Ovary (tissue), 9 donors: ENCODE results near the gene CMTM4. TPM values are rescaled to one million over a fixed set of nuclear protein-coding genes. Genes with fewer than 3 reads are reported as not detected.

Source experiments
- DNase-seq, 5 donors: peaks; one replicate each; pipeline ENCODE4 v3.0.0-alpha.2; 2019 to 2020
- H3K27ac ChIP-seq, 2 donors: fragments of 200-600 bp; one replicate each; pipeline versions ENCODE4 v1.5.1 to v1.8.0; 2019 to 2022
- H3K27me3 ChIP-seq: fragments of 200-600 bp; one replicate; pipeline ENCODE4 v1.8.0; 2022
- H3K36me3 ChIP-seq: fragments of 200-600 bp; sonication (generic); one replicate; pipeline ENCODE4 v1.5.1; 2019
- H3K4me1 ChIP-seq: one replicate; pipeline ENCODE4 v1.8.1; 2013; ENCODE audit warnings: mild to moderate bottlenecking, moderate library complexity; ENCODE audit not compliant: insufficient read depth
- H3K4me3 ChIP-seq: fragments of 200-600 bp; sonication (generic); one replicate; pipeline ENCODE4 v1.5.1; 2017
- H3K9me3 ChIP-seq, 2 donors: fragments of 200-600 bp in 1 of 2; sonication (generic) in 1 of 2; one replicate each; pipeline versions ENCODE4 v1.5.1 to v1.8.1; 2013 to 2019; ENCODE audit warnings: mild to moderate bottlenecking in 1 of 2, moderate library complexity in 1 of 2
- EP300 ChIP-seq: sonication (generic); formaldehyde crosslinking; IDR thresholded peaks from one replicate; pipeline ENCODE4 v1.6.1; 2017; ENCODE audit warnings: antibody characterized with exemption
- POLR2A ChIP-seq: fragments of 450-650 bp; IDR thresholded peaks from one replicate; pipeline ENCODE4 v1.6.1; 2017; ENCODE audit warnings: antibody characterized with exemption, mild to moderate bottlenecking, moderate library complexity
- WGBS, 3 donors: extraction: QIAGEN DNeasy Blood & Tissue Kit in 1 of 3; methylation state at CpG; one replicate each; pipeline versions ENCODE4 v1.1.5 to v1.1.7; 2013 to 2017; 5-methylcytosine and 5-hydroxymethylcytosine counted together
- intact Hi-C, 4 donors: fragments of 100-400 bp; cut with DNase I; formaldehyde crosslinking; loops; one replicate each; pipeline versions ENCODE4 v1.11.0 to v1.15.1; 2022 to 2023
- polyA plus RNA-seq, 2 donors: library from polyadenylated mRNA; stranded (reverse); fragments of 200-250 nt in 1 of 2; fragments of 350-450 nt in 1 of 2; fragmentation: Illumina TruSeq in 1 of 2; extraction: RNeasy Lipid Tissue Mini Kit (QIAGEN cat#74804) in 1 of 2; gene quantifications; one replicate each; pipeline ENCODE4 v1.2.3, GENCODE V29; 2013 to 2014
- total RNA-seq, 7 donors: library from RNA; depleted of rRNA in 2 of 7; stranded (reverse); fragments of >200 nt in 2 of 7; fragmentation: NEBNext Ultra II Directional in 3 of 7; extraction: Animal tissue kit (Norgen Biotek cat#: 25700) in 3 of 7; gene quantifications; one replicate each; pipeline versions ENCODE4 v1.1.0 to v1.2.4, GENCODE V29; 2016 to 2023
- TF ChIP-seq, protein P1 (sequence below), 3 donors: fragments of 450-650 bp in 2 of 3; fragments of 200-600 bp in 1 of 3; IDR thresholded peaks; one replicate each; pipeline versions ENCODE4 v1.5.1 to v1.8.0; 2016 to 2022; ENCODE audit warnings: antibody characterized with exemption in 3 of 3, mild to moderate bottlenecking in 1 of 3
- donor health status: DM: no; HTN: no; CAD: no; lungs with moderate emphysema.
- donor health status: DM: no; HTN: no; CAD: no.
- donor health status: Bipolar disorder and iron deficiency.
- donor health status: DM: yes; HTN: yes; CAD: no.
- donor health status: DM: no; HTN: no; CAD: no.
- donor health status: DM: yes; HTN: yes; CAD: no.

Gene CMTM4
- total and polyA plus RNA-seq, 9 donors = 5.4 to 47.1 (median 13.1) TPM

DNA sequence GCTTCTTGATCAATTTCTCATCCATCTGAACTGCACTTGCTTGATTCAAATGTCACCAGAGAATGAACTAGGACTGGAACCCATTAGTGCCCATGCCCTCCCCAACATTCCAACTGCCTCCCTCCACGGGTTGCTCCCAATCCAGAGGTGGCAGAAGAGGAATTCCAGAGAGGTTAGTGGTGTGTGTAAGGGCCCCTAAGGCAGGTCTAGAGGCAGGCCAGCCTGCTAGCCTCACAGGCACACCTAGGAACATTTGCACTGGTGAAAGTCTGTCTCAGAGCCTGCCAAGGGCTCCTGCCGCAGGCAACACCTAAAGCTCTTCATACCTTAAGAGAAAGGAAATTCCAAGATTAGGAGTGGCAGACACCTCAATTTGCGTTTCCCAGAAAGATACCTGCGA is 21.2 kb upstream of the CMTM4 start:
- Histone ChIP-seq H3K36me3 (no peaks in the 10 kb centered on the region), H3K27me3 (no peaks in the 10 kb centered on the region), H3K4me1 (peaks cover 3% of the 10 kb centered on the region), H3K9me3 (no peaks in the 10 kb centered on the region), H3K27ac (no peak overlapping the region), H3K4me3 (no peak overlapping the region)
- 73 to 83% (median 75%) methylated on average over 4 of the region's 4 CpGs for WGBS, 3 donors
- no peak for DNase-seq
- TF ChIP-seq POLR2A (no peak), EP300 (no peak)
- TF ChIP-seq, protein P1, sequence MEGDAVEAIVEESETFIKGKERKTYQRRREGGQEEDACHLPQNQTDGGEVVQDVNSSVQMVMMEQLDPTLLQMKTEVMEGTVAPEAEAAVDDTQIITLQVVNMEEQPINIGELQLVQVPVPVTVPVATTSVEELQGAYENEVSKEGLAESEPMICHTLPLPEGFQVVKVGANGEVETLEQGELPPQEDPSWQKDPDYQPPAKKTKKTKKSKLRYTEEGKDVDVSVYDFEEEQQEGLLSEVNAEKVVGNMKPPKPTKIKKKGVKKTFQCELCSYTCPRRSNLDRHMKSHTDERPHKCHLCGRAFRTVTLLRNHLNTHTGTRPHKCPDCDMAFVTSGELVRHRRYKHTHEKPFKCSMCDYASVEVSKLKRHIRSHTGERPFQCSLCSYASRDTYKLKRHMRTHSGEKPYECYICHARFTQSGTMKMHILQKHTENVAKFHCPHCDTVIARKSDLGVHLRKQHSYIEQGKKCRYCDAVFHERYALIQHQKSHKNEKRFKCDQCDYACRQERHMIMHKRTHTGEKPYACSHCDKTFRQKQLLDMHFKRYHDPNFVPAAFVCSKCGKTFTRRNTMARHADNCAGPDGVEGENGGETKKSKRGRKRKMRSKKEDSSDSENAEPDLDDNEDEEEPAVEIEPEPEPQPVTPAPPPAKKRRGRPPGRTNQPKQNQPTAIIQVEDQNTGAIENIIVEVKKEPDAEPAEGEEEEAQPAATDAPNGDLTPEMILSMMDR (IDR thresholded peaks at IDR 0.05) = no peak
- intact Hi-C loops = no loop called here

DNA sequence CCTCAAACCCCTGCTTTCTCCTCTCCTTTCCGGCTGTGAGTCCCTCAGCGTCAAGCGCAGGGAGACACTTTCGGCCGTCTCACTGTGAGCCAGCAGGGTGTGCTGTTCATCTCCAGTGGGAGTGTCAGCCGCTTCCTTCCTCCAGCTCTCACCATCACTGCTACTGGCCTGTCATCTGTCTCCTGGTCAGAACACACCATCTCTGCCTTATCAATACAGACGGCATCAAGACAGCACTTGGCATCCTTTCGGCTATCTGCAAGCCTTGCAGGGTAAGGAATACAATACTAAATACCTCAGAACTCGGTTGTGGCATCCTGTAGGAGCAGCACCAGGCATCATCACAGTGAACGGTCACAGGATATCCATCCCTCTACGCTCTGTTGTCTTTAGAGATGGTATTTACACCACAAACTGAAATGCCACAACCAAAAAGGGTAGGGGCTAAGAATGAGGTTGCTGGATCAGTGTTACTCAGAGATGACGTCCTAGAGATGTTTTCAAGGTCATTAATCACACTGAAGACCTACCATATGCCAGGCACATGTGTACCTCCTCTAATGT is 20.7 kb upstream of the CMTM4 start:
- peaks cover 3% of the 10 kb centered on the region for H3K4me1 ChIP-seq
- no peak overlapping the region for H3K4me3 ChIP-seq
- 28 to 32% (median 30%) methylated on average over 12 of the region's 12 CpGs for WGBS, 3 donors
- H3K27ac ChIP-seq = no peak overlapping the region
- H3K27me3 ChIP-seq = no peaks in the 10 kb centered on the region
- DNase-seq = peak in 4 of 5 donors; percentile 30 to 49 (median 36)
- intact Hi-C loops = no loop called here
- no peak for TF ChIP-seq POLR2A
- TF ChIP-seq EP300 = no peak
- TF ChIP-seq, protein P1 (IDR thresholded peaks at IDR 0.05) = peak in 1 of 3 donors; percentile 17
- H3K9me3 ChIP-seq = no peaks in the 10 kb centered on the region
- H3K36me3 ChIP-seq = no peaks in the 10 kb centered on the region

DNA sequence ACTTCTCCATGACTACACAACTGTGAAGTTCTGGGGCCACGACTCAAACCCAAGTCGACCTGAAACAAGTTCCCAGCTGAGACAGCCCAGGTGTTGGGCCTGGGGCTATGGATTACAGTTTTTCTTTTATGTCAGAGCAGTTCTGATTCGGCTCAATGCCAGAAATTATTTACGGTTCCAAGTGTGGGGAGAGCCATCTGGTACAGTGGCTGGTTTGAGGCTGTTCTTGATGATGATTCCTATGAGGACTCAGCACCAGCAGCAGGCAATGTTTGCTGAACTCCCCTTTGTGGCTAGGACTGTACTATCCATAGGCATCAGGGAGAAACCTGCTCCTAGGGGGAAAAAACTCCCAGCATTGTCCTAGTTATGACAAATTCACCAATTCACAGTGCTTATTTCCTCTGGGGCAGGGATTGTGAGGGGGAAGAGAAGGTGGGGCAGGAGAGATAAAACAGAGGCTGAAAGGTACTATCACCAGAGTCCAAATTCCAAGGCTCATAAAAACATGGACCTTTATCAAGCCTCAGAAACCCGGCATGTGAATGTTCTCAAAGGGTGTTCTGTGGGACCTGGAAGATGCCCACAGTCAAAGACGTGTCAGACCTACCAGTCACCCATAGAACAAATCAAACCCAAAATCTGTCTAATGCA is 18.2 kb upstream of the CMTM4 start:
- H3K27me3 ChIP-seq = no peaks in the 10 kb centered on the region
- H3K36me3 ChIP-seq = no peaks in the 10 kb centered on the region
- DNase-seq = no peak
- peaks cover 3% of the 10 kb centered on the region for H3K4me1 ChIP-seq
- H3K4me3 ChIP-seq = no peak overlapping the region
- TF ChIP-seq POLR2A (no peak), EP300 (no peak)
- TF ChIP-seq, protein P1 (IDR thresholded peaks at IDR 0.05) = no peak
- H3K9me3 ChIP-seq = no peaks in the 10 kb centered on the region
- no peak overlapping the region for H3K27ac ChIP-seq
- WGBS, 3 donors = 33 to 34% (median 33%) methylated on average over 6 of the region's 6 CpGs
- intact Hi-C loops = no loop called here

DNA sequence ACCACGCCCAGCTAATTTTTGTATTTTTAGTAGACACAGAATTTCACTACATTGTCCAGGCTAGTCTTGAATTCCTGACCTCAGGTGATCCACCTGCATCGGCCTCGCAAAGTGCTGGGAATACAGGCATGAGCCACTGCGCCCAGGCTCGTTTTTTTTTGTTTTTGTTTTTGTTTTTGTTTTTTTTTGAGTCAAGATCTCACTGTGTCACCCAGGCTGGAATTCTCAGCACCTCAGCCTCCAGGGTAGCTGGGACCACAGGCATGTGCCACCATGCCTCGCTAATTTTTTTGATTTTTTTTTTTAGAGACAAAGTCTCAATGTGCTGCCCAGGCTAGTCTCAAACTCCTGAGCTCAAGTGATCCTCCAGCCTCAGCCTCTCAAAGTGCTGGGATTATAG is 17.5 kb upstream of the CMTM4 start:
- 84 to 89% (median 84%) methylated on average over 6 of the region's 6 CpGs for WGBS, 3 donors
- no peak overlapping the region for H3K27ac ChIP-seq
- H3K4me3 ChIP-seq = no peak overlapping the region
- H3K27me3 ChIP-seq = no peaks in the 10 kb centered on the region
- no peaks in the 10 kb centered on the region for H3K9me3 ChIP-seq
- intact Hi-C loops = no loop called here
- peaks cover 3% of the 10 kb centered on the region for H3K4me1 ChIP-seq
- DNase-seq = no peak
- H3K36me3 ChIP-seq = no peaks in the 10 kb centered on the region
- TF ChIP-seq, protein P1 (IDR thresholded peaks at IDR 0.05) = no peak
- TF ChIP-seq EP300 (no peak), POLR2A (no peak)
